HL-60/S4 treated with retinoic acid at 250 ng/mL for 4 days and 3 days (cell line): ENCODE results near the gene MDH2.
"Not testable (repeated sequence)": the region's sequence is repeated elsewhere in the genome, so short reads cannot be mapped to it uniquely, and the experiment has no call there.

Experiments
- in situ Hi-C: fragments of 300-500 bp; cut with MboI; formaldehyde crosslinking; loops from 2 replicates; pipeline ENCODE4 v1.7.0; 2022; ENCODE audit warnings: low sequenced_read_pairs

The MDH2 gene

DNA sequence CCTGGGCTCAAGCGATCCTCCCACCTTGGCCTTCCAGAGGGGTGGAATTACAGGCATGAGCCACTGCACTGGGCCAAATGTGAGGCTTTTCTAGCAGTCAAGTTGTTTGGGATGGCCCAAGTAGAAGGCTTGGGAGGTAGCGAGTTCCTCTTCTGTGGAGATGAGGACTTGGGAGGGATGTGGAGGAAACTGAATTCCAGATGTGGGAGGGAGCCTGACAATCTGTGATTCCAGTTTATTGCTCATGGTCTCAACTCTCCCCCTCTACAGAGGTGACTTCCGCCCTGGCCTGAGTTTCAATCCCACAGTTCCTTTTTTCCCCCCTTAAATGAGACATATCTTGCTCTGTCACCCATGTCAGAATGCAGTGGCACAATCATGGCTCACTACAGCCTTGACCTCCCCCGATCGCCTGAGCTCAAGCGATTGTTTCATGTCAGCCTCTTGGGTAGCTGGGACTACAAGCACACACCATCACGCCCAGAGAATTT, 3.5 kb upstream of the MDH2 start:
- in situ Hi-C loops = no loop called here

DNA sequence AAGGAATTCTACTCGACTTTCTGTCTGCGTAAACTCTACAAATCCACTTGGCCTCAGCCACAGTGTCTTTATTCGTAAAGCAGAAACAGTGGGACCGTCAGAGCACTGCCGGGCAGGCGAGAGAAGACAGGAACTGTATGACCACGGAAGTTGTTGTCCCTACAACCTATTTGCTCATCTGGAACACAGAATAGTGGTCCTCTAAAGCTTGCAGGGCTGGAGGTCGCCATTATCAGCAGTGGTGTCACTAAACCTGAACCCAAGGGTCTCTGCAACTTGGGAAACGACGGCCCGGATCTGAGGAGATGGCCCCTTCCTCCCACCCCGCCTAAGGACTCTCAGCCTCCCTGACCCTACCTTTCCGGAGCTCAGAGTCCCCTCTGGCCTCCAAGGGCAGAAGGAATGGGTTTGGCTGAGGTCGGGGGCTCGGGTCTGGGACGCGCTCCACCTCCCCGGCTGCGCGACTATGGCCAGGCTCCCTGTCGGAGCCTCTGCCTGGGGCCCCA, 548 bp upstream of the MDH2 start:
- in situ Hi-C loops = no loop called here

DNA sequence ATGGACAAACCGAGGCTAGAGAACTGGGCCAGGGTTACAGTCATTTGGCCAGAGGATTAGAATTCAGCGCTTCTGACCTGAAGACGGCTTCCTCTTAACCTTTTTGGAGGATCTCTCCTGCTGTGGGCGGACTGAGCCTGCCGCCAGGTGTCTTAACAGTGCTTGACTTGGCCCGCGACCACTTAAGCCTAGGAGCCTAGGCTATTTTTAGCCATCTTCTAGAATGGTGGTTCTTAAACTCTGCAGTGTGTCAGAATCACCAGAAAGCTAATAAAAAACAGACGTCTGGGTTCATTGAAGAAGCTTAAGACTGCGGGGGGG, 722 bp downstream of the MDH2 start:
- in situ Hi-C loops = no loop called here

DNA sequence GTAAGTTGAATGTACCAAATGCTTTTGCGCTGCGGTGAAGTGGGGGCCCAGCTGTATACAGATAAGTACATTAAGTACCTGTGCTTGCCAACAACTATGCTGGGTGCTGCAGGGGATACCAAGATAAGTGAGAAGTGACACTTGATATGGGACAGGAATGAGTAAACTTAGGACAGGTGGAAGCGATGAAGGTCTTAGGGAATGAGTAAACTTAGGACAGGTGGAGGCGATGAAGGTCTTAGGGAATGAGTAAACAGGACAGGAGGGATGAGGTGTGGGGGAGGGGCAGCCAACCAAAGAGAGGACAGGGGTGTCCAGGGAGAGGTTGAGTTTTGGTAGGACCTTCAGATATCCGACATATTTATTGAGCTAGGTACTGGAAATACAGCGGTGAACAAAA, 1.4 kb downstream of the MDH2 start:
- in situ Hi-C loops = no loop called here

DNA sequence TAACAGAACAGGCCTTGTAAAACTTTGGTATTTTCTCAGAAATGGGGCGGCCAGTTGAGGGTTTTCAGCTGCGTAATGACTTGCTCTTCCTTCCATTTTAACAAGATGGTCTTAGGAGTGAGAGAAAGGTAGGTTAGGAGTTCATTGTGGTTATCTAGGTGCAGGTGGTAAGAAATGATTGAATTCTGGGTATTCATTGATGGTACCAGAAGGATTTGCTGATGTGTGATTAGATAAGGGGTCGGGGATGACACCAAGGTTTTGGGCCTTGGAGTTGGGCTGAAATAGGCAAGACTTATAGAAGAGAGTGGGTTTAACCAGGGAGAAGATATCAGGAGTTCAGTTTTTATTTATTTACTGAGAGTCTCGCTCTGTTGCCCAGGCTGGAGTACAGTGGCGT, 2.6 kb downstream of the MDH2 start:
- in situ Hi-C loops = no loop called here

DNA sequence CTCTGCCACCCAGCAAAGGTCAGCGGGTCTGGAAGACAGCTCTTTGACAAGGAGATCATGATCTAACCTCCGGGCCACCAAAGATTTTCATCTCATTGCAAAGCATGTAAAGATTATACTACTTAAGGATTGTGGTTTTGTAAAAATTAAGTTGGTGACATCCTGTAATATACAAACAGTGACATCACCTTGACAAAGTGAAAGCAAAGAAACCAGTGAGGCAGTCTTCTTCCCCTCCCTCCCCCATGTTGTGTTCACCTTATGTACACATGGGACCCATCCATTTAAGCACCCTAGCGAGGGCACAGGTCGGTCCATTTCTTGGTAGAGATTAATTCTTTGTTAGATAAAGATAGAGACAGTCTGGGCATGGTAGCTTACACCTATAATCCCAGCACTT, 3.9 kb downstream of the MDH2 start:
- in situ Hi-C loops = no loop called here

DNA sequence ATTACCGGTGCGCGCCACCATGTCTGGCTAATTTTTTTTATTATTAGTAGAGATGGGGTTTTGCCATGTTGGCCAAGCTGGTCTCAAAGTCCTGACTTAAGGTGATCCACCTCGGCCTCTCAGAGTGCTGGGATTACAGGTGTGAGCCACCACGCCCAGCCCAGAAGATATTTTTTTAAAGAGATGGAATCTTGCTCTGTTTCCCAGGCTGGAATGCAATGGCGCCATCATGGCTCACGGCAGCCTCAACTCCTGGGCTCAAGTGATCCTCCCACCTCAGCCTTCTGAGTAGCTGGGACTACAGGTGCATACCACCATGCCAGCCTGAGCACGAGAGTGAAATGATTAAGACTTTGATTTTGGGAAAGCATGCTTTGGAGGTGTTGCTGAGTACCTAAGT, 4.8 kb downstream of the MDH2 start:
- in situ Hi-C loops = not testable (repeated sequence)

DNA sequence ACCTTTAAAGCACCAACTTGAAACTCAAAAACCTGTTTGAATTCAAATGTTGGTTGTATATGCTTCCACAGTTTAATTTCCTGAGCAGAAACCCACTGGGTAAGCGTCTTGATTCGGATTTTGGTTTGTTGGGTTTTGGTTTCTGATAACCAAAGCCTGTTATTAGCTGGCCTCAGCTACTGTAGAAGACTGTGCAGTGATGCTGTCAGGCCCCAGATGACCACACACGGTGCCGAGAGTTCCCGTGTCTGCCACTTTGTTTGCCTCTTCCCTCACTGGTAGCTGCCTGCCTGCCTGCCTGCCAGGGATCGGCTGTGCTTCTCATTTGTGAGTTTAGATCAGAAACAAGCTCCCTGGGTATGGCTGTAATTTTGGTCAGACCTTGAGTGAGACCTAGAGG, 5.6 kb downstream of the MDH2 start:
- in situ Hi-C loops = no loop called here

DNA sequence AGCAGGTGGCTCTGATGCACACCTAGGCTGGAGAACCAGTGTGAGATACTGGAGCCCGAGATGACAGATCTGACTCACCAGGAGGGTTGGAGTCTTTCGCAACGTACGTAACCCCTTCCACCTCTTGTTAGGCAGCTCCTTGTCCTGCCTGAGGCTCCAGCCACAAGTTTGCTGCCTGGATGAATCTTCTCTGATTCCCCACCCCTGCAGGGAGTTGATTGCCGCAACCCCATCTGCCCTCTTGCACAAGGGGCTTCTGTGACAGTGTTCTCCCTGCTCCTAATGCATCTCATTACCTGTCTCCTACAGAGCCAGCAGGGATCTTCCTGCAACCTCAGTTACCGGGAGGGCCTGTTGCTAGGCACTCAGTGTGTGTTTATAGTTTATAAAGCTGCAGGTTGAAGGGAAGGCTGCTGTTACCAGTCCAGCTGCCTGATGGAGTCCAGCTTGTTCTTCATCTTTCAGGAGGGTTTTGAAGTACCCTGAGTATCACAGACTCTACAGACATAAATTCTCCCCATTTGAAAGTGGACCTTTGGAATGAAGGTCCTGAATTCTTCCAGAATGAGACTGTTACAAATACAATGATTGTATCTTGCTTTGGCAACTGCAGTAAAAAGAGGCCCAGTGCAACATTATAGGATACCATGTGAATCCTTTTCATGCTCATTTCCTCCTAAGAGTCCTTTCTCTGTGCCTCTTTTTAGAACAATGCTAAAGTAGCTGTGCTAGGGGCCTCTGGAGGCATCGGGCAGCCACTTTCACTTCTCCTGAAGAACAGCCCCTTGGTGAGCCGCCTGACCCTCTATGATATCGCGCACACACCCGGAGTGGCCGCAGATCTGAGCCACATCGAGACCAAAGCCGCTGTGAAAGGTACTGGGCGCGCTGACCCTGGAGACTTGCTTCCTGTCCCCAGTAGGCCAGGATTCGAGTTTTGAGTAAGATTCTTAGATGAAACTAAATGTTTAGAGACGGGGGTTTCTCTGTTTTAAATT, 6.5 kb downstream of the MDH2 start:
- in situ Hi-C loops = no loop called here

DNA sequence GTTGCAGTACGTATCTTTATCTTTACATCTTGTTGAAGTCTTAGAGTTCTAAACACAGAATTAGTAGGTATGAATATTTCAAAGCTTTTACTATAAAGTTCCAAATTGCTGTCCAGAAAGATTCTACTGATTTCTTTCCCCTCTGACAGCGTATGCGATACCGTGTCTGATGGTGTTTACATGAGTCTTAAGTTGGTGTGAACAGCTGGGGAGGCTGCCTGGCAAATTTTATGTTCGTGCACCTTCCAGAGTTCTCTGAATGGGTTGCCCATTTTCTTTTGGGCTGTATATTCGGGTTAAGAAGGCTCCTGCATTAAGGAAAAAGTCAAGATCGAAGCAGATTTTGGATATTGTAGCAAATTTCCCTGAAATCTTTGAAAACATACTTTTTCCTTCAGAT, 8.3 kb downstream of the MDH2 start:
- in situ Hi-C loops = no loop called here

DNA sequence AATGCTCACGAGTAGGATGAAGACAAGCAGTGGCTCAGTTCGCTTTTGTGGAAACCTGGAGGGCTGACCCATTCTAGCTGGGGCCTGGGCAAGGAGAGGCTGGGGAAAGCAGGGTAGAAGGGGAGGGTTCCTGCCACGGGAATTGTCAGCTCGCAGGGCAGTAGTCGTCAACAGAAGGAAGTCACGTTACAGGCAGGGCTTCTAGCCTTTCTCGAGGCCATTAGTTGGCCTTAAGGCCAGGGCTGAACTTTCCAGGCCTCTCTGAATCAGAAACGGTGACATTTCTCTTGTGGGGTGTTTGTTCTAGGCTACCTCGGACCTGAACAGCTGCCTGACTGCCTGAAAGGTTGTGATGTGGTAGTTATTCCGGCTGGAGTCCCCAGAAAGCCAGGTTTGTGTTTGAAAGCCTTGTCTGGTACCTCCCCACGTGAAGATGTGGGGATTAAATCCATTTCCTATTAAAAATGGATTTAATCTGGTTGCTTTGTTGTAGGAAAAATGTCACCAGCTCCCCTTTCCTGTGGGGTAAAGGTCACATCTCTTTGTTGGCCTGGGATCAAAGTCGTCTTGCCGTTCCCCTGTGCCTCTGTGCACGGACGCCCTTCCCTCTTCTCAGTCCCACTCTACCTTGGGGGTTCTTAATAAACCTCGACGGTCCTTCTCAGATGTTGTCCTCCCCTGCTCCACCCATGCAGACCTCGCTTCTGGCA, 9.4 kb downstream of the MDH2 start:
- in situ Hi-C loops = no loop called here

DNA sequence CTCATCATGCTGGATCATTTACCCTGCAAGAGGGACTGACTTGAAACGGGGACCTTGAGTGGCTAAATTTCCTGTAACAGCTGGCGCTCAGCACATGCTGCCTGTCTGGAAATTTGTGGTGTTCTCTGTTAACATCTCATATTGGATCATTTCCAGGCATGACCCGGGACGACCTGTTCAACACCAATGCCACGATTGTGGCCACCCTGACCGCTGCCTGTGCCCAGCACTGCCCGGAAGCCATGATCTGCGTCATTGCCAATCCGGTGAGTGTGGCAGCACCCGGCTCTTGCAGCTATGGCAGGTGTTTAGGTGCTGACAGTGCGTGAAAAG, 9.9 kb downstream of the MDH2 start:
- in situ Hi-C loops = no loop called here

DNA sequence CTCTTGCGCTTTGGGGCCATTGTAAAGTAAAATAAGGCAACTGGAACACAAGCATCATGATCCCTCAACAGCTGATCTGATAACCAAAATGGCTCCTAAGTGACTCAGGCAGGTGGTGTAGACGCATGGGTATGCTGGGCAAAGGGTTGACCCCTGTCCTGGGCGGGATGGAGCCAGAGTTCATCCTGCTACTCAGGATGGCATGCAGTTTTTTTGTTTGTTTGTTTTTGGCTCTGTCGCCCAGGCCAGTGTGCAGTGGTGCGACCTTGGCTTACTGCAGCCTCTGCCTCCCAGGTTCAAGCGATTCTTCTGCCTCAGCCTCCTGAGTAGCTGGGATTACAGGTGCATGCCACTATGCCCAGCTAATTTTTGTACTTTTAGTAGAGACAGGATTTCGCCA, 10.8 kb downstream of the MDH2 start:
- in situ Hi-C loops = not testable (repeated sequence)

DNA sequence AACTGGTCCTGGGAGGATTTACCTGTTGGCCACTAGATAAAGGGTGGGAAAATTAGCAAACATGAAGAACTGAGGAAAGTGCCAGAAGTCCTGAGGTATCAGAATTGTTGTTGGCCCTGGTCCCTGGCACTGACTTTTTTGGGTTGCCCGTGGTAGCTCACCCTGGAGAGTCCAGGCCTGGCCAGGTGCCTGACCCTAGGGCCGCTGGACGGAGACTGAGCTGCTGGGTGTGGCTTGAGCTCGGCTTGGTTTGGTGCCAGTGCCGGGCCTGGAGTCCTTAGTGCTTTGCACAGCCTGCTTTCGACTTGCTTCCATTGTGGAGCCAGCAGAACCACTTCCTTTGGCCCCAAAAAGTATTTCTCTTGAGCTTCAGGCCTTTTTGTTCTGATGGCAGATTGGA, 12.9 kb downstream of the MDH2 start:
- in situ Hi-C loops = no loop called here

DNA sequence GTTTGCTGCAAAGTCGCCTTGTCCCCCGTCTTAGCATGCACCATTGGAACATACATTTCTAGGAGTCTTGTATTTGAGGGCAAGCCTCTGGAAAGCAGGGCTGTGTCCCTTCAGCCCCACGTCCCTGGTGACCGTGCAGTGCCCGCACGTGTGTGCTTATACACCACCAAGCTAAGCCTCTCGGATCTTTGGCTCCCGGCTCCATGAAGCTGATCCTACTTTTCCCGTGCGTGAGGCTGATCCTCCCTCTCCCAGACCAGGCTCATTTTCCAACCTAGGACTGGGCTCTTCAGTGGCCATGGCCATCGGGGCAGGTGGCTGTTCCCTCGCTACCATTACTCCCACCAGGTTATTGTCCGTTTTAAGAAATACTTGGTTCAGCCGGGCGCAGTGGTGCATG, 14.3 kb downstream of the MDH2 start:
- in situ Hi-C loops = no loop called here

DNA sequence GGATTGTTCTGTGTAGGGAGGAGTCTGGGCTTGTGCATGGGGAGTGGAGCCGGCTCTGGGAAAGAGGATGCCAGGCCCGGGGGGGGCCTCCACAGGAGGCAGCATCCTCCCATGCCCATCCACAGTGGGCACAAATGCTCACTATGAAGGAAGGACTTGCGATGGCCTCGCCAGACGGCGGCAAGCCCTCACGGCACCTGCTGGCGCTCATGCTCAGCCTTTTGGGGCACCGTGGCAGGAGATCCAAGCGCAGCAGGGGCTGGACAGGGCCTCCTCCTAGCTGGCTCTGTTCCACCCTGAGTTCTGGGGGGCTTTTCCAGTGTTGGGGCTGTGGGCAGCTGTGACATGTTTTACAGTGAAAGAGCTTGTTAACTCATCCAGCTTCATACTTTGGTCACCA, 15.2 kb downstream of the MDH2 start:
- in situ Hi-C loops = no loop called here

DNA sequence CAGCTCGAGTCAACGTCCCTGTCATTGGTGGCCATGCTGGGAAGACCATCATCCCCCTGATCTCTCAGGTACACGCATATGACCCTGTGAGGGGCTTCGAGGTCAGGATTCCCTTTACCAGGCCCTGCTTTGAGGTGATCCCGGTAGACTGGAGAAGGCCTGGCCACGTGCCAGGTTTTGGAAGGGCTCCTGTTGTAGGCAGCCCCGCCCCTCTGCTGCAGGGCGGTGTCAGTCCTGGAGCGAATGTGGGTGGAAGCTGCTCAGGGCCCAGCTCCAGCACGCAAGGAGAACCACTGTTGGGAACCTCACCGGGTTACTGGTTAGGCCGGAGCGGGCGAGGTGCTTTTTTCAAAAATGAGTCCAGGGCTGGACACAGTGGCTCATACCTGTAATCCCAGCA, 15.6 kb downstream of the MDH2 start:
- in situ Hi-C loops = no loop called here

DNA sequence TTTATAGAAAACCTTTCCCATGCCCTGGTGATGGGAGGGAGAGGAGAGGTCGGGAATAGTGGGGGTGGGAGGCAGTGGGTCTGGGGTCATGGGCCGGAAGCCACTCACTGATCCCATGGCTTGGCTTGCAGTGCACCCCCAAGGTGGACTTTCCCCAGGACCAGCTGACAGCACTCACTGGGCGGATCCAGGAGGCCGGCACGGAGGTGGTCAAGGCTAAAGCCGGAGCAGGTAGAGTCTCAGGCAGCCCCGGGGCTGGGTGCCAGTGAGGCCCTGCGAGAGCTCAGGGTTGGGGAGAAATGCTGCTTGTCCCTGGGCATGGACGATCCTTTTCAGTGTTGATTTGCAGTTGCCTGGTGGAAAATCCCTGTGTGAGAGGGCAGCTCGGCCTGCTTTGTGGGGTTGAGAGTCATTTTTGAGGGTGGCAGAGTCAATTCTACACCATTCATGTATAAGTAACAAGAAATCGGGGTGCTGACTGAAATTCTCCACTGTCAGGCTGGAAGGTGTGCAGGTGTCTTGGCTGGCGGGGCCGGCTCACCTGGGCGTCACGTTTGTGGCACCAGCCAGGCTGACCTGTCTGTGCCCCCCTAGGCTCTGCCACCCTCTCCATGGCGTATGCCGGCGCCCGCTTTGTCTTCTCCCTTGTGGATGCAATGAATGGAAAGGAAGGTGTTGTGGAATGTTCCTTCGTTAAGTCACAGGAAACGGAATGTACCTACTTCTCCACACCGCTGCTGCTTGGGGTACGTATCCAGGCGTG, 16.5 kb downstream of the MDH2 start:
- in situ Hi-C loops = no loop called here

DNA sequence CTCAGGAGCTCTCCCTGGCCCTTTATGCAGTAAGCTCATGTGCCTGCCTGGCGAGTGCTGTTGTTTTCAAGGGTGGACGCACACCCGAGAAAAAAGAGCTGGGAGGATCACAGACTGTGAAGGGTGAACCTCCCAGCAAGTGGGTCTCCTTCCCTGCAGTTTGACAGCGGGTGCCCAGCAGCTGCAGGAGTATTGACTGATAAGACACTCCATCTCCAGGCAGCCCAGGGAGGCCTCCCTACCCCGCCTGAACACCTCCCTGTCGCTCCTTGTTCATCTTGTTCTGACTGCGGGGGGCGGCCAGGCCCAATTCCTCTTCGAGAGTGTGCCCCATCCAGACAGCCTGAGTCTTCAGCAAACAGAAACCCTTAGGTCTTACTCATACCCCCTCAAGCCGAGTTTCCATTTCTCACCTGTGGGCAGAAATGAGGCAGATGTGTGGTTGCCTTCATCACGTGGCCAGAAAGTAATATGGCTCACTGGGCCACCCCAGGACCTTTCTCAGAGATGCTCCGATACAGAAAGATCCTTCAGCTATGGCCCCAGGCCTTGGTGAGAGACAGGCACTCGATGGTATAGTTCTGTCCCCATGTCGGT, 17.2 kb downstream of the MDH2 start:
- in situ Hi-C loops = no loop called here

DNA sequence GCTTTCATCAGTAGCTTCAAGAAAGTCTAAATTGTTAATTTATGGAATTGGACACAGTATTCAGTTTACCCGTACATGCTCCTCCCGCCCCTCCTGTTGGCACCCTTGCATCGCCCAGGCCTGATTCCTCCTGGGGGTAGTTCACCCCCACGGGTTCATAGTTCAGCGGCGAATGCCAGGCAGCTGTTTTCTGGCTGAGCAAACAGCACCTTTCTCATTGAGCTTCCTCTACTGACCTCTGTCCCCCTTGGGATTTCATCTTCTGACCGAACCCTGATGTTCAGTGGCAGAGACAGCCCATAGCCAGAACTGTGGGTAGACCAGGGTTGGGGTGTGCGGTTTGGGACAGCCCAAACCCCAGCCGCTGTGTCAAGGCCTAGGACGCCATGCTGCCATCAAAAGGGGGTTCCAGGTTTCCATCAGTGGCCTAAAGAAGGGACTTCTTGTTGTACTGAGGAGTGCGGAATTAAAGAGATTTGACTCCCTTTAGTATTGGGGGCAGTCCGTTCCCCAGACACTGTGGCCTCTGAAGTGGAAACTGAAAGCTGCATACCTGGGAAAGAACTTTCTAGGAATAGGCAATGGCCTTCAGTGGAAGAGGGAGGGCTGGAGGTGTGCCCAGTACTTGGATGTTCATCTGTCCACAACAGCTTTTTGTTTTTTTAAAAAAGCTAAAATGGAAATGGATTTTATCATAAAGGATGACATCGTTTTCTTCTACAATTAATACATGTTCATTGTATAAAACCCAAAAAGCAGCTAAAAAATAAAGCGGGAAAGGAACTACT, 19.0 kb downstream of the MDH2 start:
- in situ Hi-C loops = no loop called here
